GM12878 (cell line): ENCODE data around the gene IMP3.

Experiments used
- KAT2A ChIP-seq: conservative IDR thresholded peaks from 2 replicates; pipeline ENCODE4 v1.6.1; 2011; ENCODE audit warnings: low read depth, low read length; ENCODE audit not compliant: control insufficient read depth
- POLR2A ChIP-seq: IDR thresholded peaks from 2 replicates; pipeline ENCODE4 v1.6.1; 2011; ENCODE audit warnings: low read depth, mild to moderate bottlenecking, low read length
- POLR2AphosphoS5 ChIP-seq: IDR thresholded peaks from 2 replicates; pipeline ENCODE4 v1.6.1; 2011; ENCODE audit warnings: mild to moderate bottlenecking, low read length, inconsistent platforms
- ZNF24 ChIP-seq: fragments of 450-650 bp; IDR thresholded peaks from 2 replicates; pipeline ENCODE4 v1.6.1; 2017; ENCODE audit warnings: antibody characterized with exemption, mild to moderate bottlenecking

- TF ChIP-seq KAT2A (no peak), POLR2A (no peak), POLR2AphosphoS5 (no peak), ZNF24 (no peak)
Measured at GRCh38 chr15:75655931-75656330, 15.9 kb upstream of the IMP3 start.
